Activated naive CD8-positive, alpha-beta T cell treated with anti-CD3 and anti-CD28 coated beads for 36 hours (primary cell): ENCODE data around the gene SERTAD4. TPM values are rescaled to one million over a fixed set of nuclear protein-coding genes. Genes with fewer than 3 reads are reported as not detected.
A peak's percentile ranks its signal among the peaks of the same experiment; 100 is the strongest.

ENCODE experiments used
- DNase-seq: peaks from one replicate; pipeline ENCODE4 v3.0.0; 2021
- H3K27ac Mint-ChIP-seq: one replicate; pipeline ENCODE4 v1.8.0; 2022; ENCODE audit warnings: mild to moderate bottlenecking, moderate library complexity, mixed read lengths
- H3K27me3 Mint-ChIP-seq: one replicate; pipeline ENCODE4 v1.8.0; 2022; ENCODE audit warnings: mild to moderate bottlenecking, mixed read lengths
- H3K36me3 Mint-ChIP-seq: one replicate; pipeline ENCODE4 v1.8.0; 2021; ENCODE audit warnings: mild to moderate bottlenecking, mixed read lengths
- H3K4me1 Mint-ChIP-seq: one replicate; pipeline ENCODE4 v1.8.0; 2021; ENCODE audit warnings: mixed read lengths
- H3K4me3 Mint-ChIP-seq: one replicate; pipeline ENCODE4 v1.8.0; 2022; ENCODE audit warnings: mild to moderate bottlenecking, moderate library complexity, mixed read lengths
- H3K9me3 Mint-ChIP-seq: one replicate; pipeline ENCODE4 v1.8.0; 2022; ENCODE audit warnings: mixed read lengths
- total RNA-seq, 2 experiments: library from RNA; stranded (reverse); gene quantifications; one replicate each; pipeline ENCODE4 v1.2.3, GENCODE V29; 2021

Gene SERTAD4
- total RNA-seq, 2 experiments from 2014 or later, result not detected

DNA sequence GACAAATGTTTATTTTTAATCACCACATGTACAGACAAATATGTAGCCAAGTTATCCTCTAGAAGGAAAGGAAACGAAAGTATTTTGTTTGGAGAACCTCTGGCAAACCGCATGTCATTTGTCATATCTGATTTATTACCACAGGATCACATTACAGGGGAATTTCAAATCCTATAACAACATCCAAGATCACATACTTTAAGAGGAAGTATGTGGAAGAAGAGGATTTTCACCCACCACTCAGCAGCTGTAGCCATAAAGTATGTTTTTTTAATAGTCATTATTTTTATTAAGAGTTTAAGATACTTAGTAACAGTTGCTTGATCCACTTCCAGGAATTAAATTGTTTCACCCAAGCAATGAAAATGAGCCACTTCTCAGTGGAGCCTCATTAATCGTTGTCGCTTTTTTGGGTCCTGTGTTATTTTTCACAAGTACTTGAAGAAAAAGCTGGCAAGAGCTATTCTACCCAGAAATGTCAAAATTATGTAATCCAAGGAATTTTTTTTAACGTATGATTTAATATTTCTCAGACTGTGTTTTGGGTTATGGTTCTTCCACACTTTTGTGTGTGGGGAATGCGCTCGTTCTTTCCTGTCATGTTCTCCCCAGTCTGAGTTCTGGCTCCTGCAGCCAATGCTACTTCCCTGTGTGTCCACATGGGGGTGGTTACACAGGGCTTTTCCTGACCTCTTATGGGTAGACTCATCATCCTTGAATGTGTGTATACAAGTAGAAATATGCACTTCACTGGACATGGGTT is 6.9 kb downstream of the SERTAD4 start:
- no peaks in the 10 kb centered on the region for H3K36me3 Mint-ChIP-seq

DNA sequence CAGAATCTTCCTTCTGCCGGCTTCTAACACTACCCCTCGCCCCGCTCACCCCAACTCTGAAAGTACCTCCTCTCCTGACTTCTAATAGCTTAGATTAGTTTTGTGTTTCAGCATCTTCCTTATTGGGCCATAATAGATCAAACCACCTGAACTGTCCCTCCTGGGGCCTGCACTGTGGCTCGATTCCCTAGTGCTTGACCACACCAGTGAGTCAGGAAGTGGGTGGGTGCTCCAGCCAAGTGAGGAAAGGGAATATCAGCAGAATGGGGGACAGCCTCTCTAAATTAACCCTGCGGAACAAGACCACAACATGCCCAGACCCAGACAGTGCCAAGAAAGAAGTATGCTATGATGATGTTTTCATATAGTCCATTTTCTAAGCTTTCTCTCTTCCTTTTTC is 8.5 kb downstream of the SERTAD4 start:
- H3K27me3 Mint-ChIP-seq, result peaks cover 79% of the 10 kb centered on the region
- DNase-seq, result no peak
- peaks cover under 1% of the 10 kb centered on the region for H3K4me1 Mint-ChIP-seq
- no peak overlapping the region for H3K27ac Mint-ChIP-seq
- H3K9me3 Mint-ChIP-seq, result no peaks in the 10 kb centered on the region
- H3K4me3 Mint-ChIP-seq, result no peak overlapping the region
- H3K36me3 Mint-ChIP-seq, result no peaks in the 10 kb centered on the region

More for the DNA sequence above, 6.9 kb downstream of the SERTAD4 start:
- DNase-seq, result no peak
- peaks cover 78% of the 10 kb centered on the region for H3K27me3 Mint-ChIP-seq
- no peak overlapping the region for H3K4me3 Mint-ChIP-seq
- no peak overlapping the region for H3K27ac Mint-ChIP-seq
- H3K9me3 Mint-ChIP-seq, result no peaks in the 10 kb centered on the region
- H3K4me1 Mint-ChIP-seq, result no peaks in the 10 kb centered on the region

DNA sequence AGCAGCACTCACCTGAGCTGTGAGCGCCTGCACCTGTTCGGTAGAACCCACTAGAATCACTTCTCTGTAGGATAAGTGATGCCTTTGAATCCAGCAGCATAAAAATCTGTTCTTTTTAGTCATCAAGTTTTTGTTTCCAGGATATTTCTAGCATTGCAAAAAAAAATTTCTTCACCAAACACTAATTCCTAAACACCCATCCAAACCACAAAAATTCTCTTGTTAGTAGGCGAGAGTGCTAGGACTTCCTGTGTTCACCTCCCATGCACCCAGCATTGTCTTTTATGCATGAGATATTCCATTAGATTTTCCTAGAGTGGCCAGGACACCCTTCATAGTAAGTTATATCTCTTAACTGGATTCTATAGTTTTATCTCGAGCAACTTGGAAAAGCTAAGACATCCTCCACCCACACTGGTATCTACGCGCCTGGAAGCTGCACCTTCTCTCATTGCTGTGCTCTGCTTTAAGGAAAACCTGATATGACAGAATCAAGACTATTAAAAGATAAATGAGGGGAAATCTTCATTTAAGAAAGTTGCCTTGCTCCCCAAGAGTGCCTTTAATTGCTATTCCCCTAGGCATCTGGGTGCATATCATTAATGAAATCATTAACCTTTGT is 12.3 kb downstream of the SERTAD4 start:
- DNase-seq, result no peak
- no peak overlapping the region for H3K4me3 Mint-ChIP-seq
- H3K27ac Mint-ChIP-seq, result no peak overlapping the region
- H3K9me3 Mint-ChIP-seq, result no peaks in the 10 kb centered on the region
- peaks cover 81% of the 10 kb centered on the region for H3K27me3 Mint-ChIP-seq
- H3K4me1 Mint-ChIP-seq, result peaks cover 9% of the 10 kb centered on the region
- H3K36me3 Mint-ChIP-seq, result no peaks in the 10 kb centered on the region

DNA sequence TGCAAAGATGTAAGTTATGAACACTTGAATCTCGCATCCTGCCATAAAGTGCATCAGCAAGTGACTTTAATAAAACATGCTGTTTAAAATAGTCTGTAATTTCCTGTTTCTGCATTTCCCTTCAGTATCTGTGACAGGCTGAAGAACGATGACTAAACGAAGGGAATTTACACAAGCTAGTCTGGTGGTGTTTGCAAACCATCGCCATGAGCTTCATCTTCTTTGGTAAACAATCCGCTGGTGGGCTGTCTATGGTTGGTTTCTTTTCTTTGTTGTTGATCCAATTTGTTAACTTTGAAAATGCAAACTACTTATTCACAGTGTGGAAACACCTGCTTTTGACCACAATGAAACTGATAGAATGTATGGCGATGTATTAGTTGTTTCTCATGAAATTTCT is 13.9 kb downstream of the SERTAD4 start:
- Mint-ChIP-seq H3K27ac (no peak overlapping the region), H3K9me3 (no peaks in the 10 kb centered on the region), H3K27me3 (peaks cover 78% of the 10 kb centered on the region), H3K4me1 (peaks cover 17% of the 10 kb centered on the region), H3K4me3 (no peak overlapping the region), H3K36me3 (no peaks in the 10 kb centered on the region)
- DNase-seq, result no peak

DNA sequence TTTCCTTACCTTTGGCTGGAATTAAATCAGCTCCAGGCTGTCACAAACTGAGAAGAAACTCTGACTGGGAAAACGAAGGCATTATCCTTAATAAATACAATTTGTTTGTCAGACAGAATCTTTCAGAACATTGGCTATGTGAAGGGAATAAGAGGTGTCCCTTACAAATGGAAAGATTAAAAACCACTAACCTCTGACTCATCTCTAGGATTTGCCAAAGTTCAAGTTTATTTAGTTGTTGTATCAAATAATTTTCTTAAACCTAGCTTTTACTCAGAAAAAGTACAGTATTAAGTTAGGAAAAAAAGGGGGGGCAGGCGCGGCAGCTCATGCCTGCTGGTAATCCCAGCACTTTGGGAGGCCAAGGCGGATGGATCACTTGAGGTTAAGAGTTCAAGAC is 15.7 kb downstream of the SERTAD4 start:
- no peaks in the 10 kb centered on the region for H3K36me3 Mint-ChIP-seq
- DNase-seq, result no peak
- H3K9me3 Mint-ChIP-seq, result no peaks in the 10 kb centered on the region
- no peak overlapping the region for H3K27ac Mint-ChIP-seq
- H3K27me3 Mint-ChIP-seq, result peaks cover 84% of the 10 kb centered on the region
- no peak overlapping the region for H3K4me3 Mint-ChIP-seq
- peaks cover 23% of the 10 kb centered on the region for H3K4me1 Mint-ChIP-seq

DNA sequence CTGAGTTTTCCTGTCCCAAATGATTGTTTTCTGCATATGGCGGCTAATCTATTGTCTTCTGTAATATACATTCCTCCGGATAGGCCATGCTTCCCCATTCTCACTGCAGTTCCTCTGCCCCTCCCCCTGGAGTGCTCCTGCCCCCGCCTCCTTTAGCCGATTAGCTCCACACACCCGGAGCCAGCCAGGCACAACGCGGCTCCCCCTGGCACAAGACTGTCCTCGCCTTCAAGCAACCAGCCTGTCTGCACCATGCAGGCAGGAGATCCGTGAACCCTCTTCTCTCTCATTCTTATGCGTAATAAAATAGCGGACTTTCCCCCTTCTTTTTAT is 18.0 kb downstream of the SERTAD4 start:
- H3K36me3 Mint-ChIP-seq, result no peaks in the 10 kb centered on the region
- no peak for DNase-seq
- H3K9me3 Mint-ChIP-seq, result no peaks in the 10 kb centered on the region
- no peak overlapping the region for H3K27ac Mint-ChIP-seq
- H3K27me3 Mint-ChIP-seq, result peaks cover 84% of the 10 kb centered on the region
- H3K4me3 Mint-ChIP-seq, result no peak overlapping the region
- peaks cover 23% of the 10 kb centered on the region for H3K4me1 Mint-ChIP-seq

DNA sequence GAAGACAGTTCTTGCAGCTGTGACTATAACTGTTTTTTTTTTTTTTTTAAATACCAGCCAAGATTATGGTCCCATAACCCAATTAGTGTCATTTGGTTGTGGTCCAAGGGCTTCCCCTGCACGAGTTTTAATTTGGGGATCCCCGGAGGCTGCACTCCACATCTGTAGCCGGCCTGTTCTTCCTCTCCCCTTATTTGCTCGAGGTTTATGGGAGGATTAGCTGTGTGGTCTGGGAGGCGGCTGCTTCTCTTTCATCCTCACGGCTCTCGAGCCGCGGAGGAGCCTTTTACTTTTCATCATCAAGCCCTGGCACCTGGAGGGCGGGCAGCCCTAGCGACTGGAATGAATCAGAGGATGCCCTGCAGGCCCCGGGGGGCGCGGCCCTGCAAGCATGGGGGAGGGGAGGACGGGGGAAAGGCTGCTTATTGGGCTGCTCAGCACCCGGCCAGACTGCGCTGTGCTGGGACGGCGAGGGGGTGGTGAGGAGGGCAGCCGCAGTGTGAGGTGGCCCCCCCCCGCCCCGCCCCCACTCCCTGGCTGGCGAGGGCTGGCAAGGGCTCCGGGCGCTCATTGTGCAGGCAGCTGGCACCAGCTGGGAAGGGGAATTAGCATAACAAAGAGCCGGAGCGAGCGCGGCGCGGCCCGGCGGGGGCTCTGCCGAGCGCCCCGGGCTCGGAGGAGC is 18.5 kb downstream of the SERTAD4 start:
- Mint-ChIP-seq H3K36me3 (no peaks in the 10 kb centered on the region), H3K27ac (no peak overlapping the region), H3K4me3 (peak overlapping the region; percentile 14), H3K27me3 (peaks cover 84% of the 10 kb centered on the region), H3K9me3 (no peaks in the 10 kb centered on the region), H3K4me1 (peaks cover 22% of the 10 kb centered on the region)
- DNase-seq, result peak; percentile 48

DNA sequence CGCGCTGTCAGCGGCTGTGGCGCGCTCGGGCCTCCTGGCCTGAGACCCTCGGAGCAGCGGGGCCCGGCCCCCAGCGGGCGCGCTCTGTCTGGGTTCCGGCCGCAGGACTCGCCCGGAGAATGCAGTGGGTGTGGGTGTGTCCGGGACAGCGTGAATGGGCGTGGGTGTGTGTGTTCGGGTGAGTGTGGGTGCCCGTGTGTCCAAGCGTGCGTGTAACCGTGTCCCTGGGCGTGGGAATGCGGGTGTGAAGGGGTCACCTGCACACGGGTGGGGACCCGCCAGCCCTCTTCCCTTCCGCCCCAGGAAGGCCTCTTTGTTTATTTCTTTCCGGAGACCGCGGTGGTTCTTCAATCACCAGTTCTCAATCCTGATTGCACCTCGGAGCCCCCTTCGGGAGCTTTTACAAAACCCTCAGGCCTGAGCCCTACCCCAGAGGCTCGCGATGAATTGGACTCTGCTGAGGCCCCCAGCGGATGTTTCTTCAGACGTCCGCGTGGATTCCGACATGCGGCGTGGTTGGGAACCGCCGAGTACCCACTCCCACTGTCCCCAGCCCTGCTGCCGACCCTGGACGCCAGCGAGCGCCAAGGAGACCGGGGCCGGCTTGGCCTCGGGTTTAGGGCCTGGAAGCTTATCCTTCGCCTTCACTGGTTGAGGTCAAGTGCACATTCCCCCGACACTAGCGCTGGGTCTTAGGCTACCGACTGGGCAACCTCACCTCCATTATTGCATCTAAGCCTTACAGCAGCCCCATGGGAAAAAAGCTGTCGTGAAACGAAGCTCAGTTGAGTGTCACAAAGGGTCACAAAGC is 19.3 kb downstream of the SERTAD4 start:
- Mint-ChIP-seq H3K4me3 (peak overlapping the region; percentile 76), H3K27me3 (peaks cover 77% of the 10 kb centered on the region), H3K27ac (no peak overlapping the region), H3K4me1 (peaks cover 18% of the 10 kb centered on the region), H3K9me3 (no peaks in the 10 kb centered on the region), H3K36me3 (no peaks in the 10 kb centered on the region)
- DNase-seq, result no peak

DNA sequence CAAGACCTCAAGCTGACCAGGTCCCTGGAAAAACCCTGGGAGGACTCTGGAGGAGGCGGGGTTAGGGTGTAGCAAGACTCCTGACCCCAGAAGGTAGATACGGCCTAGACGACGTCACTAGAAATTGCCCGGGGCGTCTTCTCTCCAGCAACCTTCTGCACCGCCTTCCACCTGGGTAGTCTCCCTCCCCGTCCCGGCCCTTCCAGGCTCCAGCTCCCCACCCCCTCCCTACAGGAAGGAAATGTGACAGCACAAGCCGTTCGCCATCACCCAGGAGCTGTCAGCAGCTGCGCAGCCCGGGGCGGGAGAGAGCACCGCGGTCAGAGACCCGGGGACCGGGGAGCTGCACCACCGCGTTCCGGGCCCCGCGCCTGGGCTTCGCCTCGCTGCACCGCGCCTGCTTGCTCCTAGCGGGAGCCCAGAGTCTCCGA is 20.0 kb downstream of the SERTAD4 start:
- peak; percentile 9 for DNase-seq
- H3K9me3 Mint-ChIP-seq, result no peaks in the 10 kb centered on the region
- H3K4me1 Mint-ChIP-seq, result peaks cover 15% of the 10 kb centered on the region
- peaks cover 69% of the 10 kb centered on the region for H3K27me3 Mint-ChIP-seq
- no peak overlapping the region for H3K4me3 Mint-ChIP-seq
- no peaks in the 10 kb centered on the region for H3K36me3 Mint-ChIP-seq
- H3K27ac Mint-ChIP-seq, result no peak overlapping the region

DNA sequence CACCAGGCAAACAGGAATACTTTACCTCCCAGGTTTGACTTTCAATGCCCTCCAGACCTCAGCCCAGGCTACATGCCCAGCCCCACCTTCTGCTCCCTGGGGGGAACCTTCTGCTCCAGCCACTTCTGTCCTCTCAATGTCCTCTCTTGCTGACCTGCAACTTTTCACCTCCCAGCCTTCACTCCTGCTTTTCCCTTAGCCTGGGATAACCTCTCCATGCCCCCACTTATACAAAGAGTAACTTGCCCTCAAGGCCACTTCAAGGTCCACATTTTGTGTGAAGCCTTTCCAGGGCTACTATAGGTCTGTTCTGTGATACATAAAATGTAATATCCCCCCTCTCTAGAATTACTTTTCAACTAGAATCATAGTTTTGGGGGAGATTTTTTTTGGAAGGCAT is 21.7 kb downstream of the SERTAD4 start:
- Mint-ChIP-seq H3K36me3 (no peaks in the 10 kb centered on the region), H3K9me3 (no peaks in the 10 kb centered on the region), H3K27ac (no peak overlapping the region), H3K4me3 (no peak overlapping the region), H3K27me3 (peaks cover 56% of the 10 kb centered on the region), H3K4me1 (peaks cover 15% of the 10 kb centered on the region)
- no peak for DNase-seq

DNA sequence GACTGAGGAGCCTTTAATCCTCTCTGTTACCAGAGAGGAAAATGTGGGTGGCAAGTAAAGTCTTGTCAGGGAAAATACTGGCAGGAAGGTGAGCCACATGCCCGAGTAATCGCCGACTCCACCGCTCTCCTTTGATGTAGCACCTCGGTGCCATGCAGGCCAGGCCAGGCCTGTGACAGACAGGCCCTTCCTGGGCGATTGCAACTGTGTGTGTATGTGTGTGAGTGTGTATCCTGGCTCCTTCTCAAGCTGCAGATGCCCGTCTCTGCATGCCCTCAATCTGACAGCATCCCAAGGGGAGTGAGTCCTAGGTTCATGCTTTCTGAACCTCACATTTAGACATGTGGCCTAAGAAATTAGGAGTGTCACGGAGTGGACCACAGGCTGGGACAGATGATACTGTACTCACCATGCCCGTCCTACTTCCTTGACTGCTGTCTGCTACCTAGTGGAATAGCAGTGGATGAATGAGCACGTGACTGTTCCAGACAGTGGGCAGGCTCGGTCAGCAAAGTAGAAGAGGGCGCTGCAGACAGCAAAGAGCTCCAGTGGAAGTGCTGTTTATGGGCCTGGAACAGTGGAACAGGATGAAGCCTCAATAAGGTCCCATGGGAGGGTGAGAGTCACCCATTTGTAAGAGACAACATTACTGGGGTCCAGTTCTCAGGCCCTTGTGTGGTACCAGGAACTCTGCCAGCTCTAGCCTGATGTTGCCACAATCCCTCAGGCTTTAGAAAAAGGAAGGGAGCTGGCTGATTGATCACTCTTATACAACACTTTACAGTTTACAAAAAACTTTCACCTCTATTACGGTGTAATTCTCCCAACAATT is 25.3 kb downstream of the SERTAD4 start:
- Mint-ChIP-seq H3K36me3 (no peaks in the 10 kb centered on the region), H3K4me3 (no peak overlapping the region), H3K4me1 (no peaks in the 10 kb centered on the region), H3K9me3 (no peaks in the 10 kb centered on the region), H3K27ac (no peak overlapping the region), H3K27me3 (peaks cover 30% of the 10 kb centered on the region)
- DNase-seq, result no peak

DNA sequence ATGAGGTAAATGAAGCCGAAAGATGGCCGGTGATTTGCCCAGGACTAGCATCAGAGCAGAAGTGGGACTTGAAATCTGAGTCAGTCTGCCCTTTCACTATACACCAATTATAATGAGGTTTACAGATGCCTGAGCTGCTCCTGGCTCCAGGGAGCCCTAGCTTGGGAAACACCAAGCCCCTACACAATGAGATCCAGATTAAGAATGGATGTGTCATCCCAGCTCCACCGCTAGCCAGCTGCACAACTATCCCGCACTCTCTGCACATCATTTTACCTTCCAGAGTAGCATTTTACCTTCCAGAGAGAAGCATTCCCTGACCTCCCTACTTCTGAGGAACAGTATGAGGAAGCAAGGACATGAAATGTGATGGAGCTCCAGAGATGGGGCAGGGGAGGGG is 27.0 kb downstream of the SERTAD4 start:
- H3K4me3 Mint-ChIP-seq, result no peak overlapping the region
- H3K27me3 Mint-ChIP-seq, result peaks cover 17% of the 10 kb centered on the region
- H3K9me3 Mint-ChIP-seq, result no peaks in the 10 kb centered on the region
- no peak for DNase-seq
- H3K4me1 Mint-ChIP-seq, result no peaks in the 10 kb centered on the region
- no peaks in the 10 kb centered on the region for H3K36me3 Mint-ChIP-seq
- H3K27ac Mint-ChIP-seq, result no peak overlapping the region

DNA sequence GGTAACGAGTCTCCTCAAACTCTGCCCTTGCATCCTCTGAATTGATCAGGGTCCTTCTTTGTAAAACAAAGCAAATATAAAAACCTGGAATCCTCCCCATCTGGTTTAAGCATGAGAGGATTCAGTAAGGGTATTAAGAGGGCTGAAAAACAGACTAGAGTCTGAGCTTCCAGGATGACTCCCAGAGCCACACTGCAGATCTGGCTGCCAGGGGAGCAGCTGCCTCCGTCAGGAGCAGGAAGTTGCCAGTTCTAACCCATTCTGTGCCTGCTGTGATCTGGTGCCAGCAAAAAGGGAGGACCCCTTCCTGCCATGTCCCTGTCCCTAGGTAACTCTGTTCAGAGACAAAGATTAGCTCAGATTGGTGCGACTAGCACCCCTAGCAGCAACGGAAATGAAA is 27.5 kb downstream of the SERTAD4 start:
- DNase-seq, result no peak
- Mint-ChIP-seq H3K4me1 (no peaks in the 10 kb centered on the region), H3K36me3 (no peaks in the 10 kb centered on the region), H3K27ac (no peak overlapping the region), H3K4me3 (no peak overlapping the region), H3K9me3 (no peaks in the 10 kb centered on the region), H3K27me3 (peaks cover 15% of the 10 kb centered on the region)

DNA sequence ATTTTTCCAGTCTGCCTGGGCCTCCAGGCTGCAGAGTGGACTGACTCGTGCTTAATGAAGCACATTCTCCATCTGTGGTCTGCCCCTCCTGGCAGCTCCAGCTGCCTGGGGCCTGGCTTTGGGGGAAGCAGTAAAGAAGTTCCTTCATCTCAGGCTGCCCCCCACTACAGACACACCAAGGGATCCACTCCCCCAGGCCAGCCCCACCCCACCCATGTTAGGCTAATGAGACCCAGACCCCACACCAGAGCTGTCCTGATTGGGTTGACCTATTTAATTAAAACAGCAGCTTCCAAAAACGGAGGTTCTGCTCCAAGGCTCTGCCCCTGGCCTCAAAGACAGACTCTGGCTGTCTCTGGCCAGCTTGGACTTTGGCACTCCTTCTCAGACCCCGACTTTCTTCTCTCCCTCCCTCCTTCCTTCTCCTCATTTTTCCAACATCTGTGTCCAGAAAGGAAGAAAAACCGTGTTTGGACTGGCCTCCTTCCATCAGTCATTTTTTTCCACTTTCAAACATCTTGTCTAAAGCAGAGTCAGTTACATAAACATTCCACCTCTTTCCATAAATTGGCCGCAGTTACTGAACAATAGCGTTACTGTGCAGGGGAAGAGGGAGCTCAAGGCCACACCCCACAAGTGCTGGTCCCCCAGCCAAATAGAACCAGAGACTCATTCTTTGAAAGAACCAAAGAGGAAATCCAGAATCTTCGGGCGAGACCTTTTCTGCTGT is 29.7 kb downstream of the SERTAD4 start:
- Mint-ChIP-seq H3K36me3 (no peaks in the 10 kb centered on the region), H3K27me3 (peaks cover 11% of the 10 kb centered on the region), H3K4me3 (no peak overlapping the region), H3K27ac (no peak overlapping the region), H3K4me1 (no peaks in the 10 kb centered on the region), H3K9me3 (no peaks in the 10 kb centered on the region)
- no peak for DNase-seq
